Kidney (tissue), 14 donors: ENCODE results near the gene KIAA0232. TPM values are rescaled to one million over a fixed set of nuclear protein-coding genes. Genes with fewer than 3 reads are reported as not detected.

Experiments used
- DNase-seq, 5 donors: peaks; one replicate each; pipeline ENCODE4 v3.0.0-alpha.2; 2013 to 2020
- FAIRE-seq: peaks from 2 replicates; lab custom pipeline; 2012; peaks lifted over from hg19 to GRCh38; lab: Jason Lieb, UNC
- H3K27ac ChIP-seq, 2 donors: one replicate each; pipeline ENCODE4 v1.7.0; 2013; ENCODE audit warnings: low read depth in 2 of 2, low read length in 2 of 2, inconsistent platforms in 1 of 2
- H3K27me3 ChIP-seq: one replicate; pipeline ENCODE4 v1.7.1; 2013; ENCODE audit warnings: low read length, inconsistent platforms; ENCODE audit not compliant: control insufficient read depth, insufficient read depth
- H3K36me3 ChIP-seq, 3 donors: one replicate each; pipeline versions ENCODE4 v1.7.0 to v1.7.1; 2013; ENCODE audit warnings: low read length in 3 of 3, control low read depth in 1 of 3, inconsistent platforms in 1 of 3; ENCODE audit not compliant: insufficient read depth in 3 of 3, control insufficient read depth in 2 of 3
- H3K4me1 ChIP-seq, 3 donors: one replicate each; pipeline versions ENCODE4 v1.7.0 to v1.7.1; 2013; ENCODE audit warnings: low read length in 3 of 3, inconsistent platforms in 1 of 3, low read depth in 1 of 3; ENCODE audit not compliant: control insufficient read depth in 2 of 3, insufficient read depth in 2 of 3
- H3K4me3 ChIP-seq, 3 donors: one replicate each; pipeline versions ENCODE4 v1.7.0 to v1.8.1; 2013; ENCODE audit warnings: low read length in 3 of 3, control low read depth in 1 of 3, inconsistent platforms in 1 of 3
- H3K9ac ChIP-seq, 3 donors: one replicate each; pipeline versions ENCODE4 v1.7.0 to v1.7.1; 2013; ENCODE audit warnings: low read length in 3 of 3, control low read depth in 1 of 3, inconsistent platforms in 1 of 3
- H3K9me3 ChIP-seq, 3 donors: one replicate each; pipeline versions ENCODE4 v1.7.0 to v1.7.1; 2013; ENCODE audit warnings: low read length in 3 of 3, control low read depth in 1 of 3, inconsistent platforms in 1 of 3; ENCODE audit not compliant: control insufficient read depth in 2 of 3, insufficient read depth in 1 of 3
- CTCF ChIP-seq: IDR thresholded peaks from 3 replicates; pipeline ENCODE4 v1.5.1; 2012; ENCODE audit warnings: mild to moderate bottlenecking, moderate library complexity, borderline replicate concordance; ENCODE audit not compliant: insufficient read depth; ENCODE audit errors: extremely low read depth
- intact Hi-C: fragments of 100-400 bp; cut with DNase I; formaldehyde crosslinking; loops from one replicate; pipeline ENCODE4 v1.11.1; 2022
- polyA plus RNA-seq: library from polyadenylated mRNA; stranded (reverse); fragments of 350-450 nt; fragmentation: Illumina TruSeq; extraction: RNeasy Lipid Tissue Mini Kit (QIAGEN cat#74804); gene quantifications from one replicate; pipeline ENCODE4 v1.2.3, GENCODE V29; 2014; ENCODE audit warnings: low read depth, low replicate concordance; ENCODE audit not compliant: insufficient read depth
- total RNA-seq: library from RNA; stranded (reverse); fragmentation: NEBNext Ultra II Directional; extraction: Animal tissue kit (Norgen Biotek cat#: 25700); gene quantifications from one replicate; pipeline ENCODE4 v1.2.1, GENCODE V29; 2021
- donor health status: control.
- donor health status: control.
- donor health status: control.
- donor health status: control.
- donor health status: control.
- donor health status: DM: yes; HTN: yes; CAD: no.
- donor health status: Normal renal cell carcinoma (clear cell type).

Gene KIAA0232
- total and polyA plus RNA-seq, 2 donors from 2014 or later, result 14.0 to 39.9 TPM

- TF ChIP-seq CTCF, result no peak
- intact Hi-C loops, result no loop called here
- Histone ChIP-seq H3K4me1 (no peaks in the 10 kb centered on the region), H3K27me3 (no peaks in the 10 kb centered on the region), H3K4me3 (no peak overlapping the region), H3K36me3 (peaks cover 3 to 22% (median 10%) of the 10 kb centered on the region in 3 donors), H3K27ac (no peak overlapping the region), H3K9me3 (no peaks in the 10 kb centered on the region), H3K9ac (no peak overlapping the region)
- FAIRE-seq (no peak), DNase-seq (no peak)
Observed at GRCh38 chr4:6847178-6847577, 64.7 kb downstream of the KIAA0232 start.

GRCh38 chr4:6848717-6849305, 66.3 kb downstream of the KIAA0232 start:
- intact Hi-C loops, result no loop called here
- FAIRE-seq (no peak), DNase-seq (no peak)
- Histone ChIP-seq H3K27ac (no peak overlapping the region), H3K9ac (no peak overlapping the region), H3K27me3 (no peaks in the 10 kb centered on the region), H3K9me3 (peaks cover 0 to 8% (median 0%) of the 10 kb centered on the region in 3 donors), H3K4me1 (no peaks in the 10 kb centered on the region), H3K4me3 (no peak overlapping the region), H3K36me3 (peaks cover 6 to 30% (median 14%) of the 10 kb centered on the region in 3 donors)
- TF ChIP-seq CTCF, result no peak

- no peak overlapping the region for H3K27ac ChIP-seq
- TF ChIP-seq CTCF, result no peak
- peaks cover 0 to 8% (median 0%) of the 10 kb centered on the region in 3 donors for H3K9me3 ChIP-seq
- no peaks in the 10 kb centered on the region for H3K27me3 ChIP-seq
- peaks cover 5 to 30% (median 14%) of the 10 kb centered on the region in 3 donors for H3K36me3 ChIP-seq
- no peak overlapping the region for H3K4me3 ChIP-seq
- H3K4me1 ChIP-seq, result no peaks in the 10 kb centered on the region
- DNase-seq, result no peak
- no peak for FAIRE-seq
- H3K9ac ChIP-seq, result no peak overlapping the region
- intact Hi-C loops, result no loop called here
Observed at GRCh38 chr4:6849691-6850090, 67.2 kb downstream of the KIAA0232 start.
